Heart left ventricle (tissue), 16 donors: ENCODE results near the gene ELOB. TPM values are rescaled to one million over a fixed set of nuclear protein-coding genes. Genes with fewer than 3 reads are reported as not detected.

Experiments
- ATAC-seq, 4 donors: fragments of 200-7000 bp; cut with Tn5 transposase; one replicate each; pipeline ENCODE4 v1.9.1; 2020 to 2022; ENCODE audit warnings: moderate library complexity in 4 of 4, mild to moderate bottlenecking in 3 of 4, moderate number of reproducible peaks in 1 of 4
- DNase-seq, 5 donors: peaks; one replicate each; pipeline ENCODE4 v3.0.0-alpha.2; 2020
- H3K27ac ChIP-seq, 12 donors: fragments of 200-600 bp; sonication (generic) in 4 of 12; one replicate each; pipeline versions ENCODE4 v1.5.0 to v1.8.0; 2016 to 2022; ENCODE audit warnings: mild to moderate bottlenecking in 2 of 12
- H3K27me3 ChIP-seq, 9 donors: fragments of 200-600 bp; sonication (generic) in 2 of 9; one replicate each; pipeline versions ENCODE4 v1.5.1 to v1.8.0; 2016 to 2022; ENCODE audit warnings: mild to moderate bottlenecking in 3 of 9
- H3K36me3 ChIP-seq, 9 donors: fragments of 200-600 bp; sonication (generic) in 2 of 9; one replicate each; pipeline versions ENCODE4 v1.5.0 to v1.8.0; 2018 to 2022; ENCODE audit warnings: mild to moderate bottlenecking in 2 of 9
- H3K4me1 ChIP-seq, 12 donors: fragments of 200-600 bp; sonication (generic) in 4 of 12; one replicate each; pipeline versions ENCODE4 v1.5.0 to v1.8.0; 2016 to 2022; ENCODE audit warnings: mild to moderate bottlenecking in 3 of 12
- H3K4me3 ChIP-seq, 12 donors: fragments of 200-600 bp; sonication (generic) in 4 of 12; one replicate each; pipeline versions ENCODE4 v1.5.0 to v1.8.0; 2017 to 2022; ENCODE audit warnings: mild to moderate bottlenecking in 9 of 12, moderate library complexity in 4 of 12
- H3K9me3 ChIP-seq, 12 donors: fragments of 200-600 bp; sonication (generic) in 4 of 12; one replicate each; pipeline versions ENCODE4 v1.5.0 to v1.8.0; 2016 to 2022; ENCODE audit warnings: mild to moderate bottlenecking in 1 of 12
- POLR2A ChIP-seq, 2 donors: fragments of 450-650 bp; IDR thresholded peaks; one replicate each; pipeline ENCODE4 v1.6.1; 2017; ENCODE audit warnings: antibody characterized with exemption in 2 of 2, mild to moderate bottlenecking in 2 of 2, moderate library complexity in 2 of 2
- WGBS, 4 donors: extraction: QIAGEN DNeasy Blood & Tissue Kit in 2 of 4; methylation state at CpG; one replicate each; pipeline versions ENCODE4 v1.1.5 to v1.1.7; 2013 to 2018; 5-methylcytosine and 5-hydroxymethylcytosine counted together
- intact Hi-C, 10 donors: fragments of 100-400 bp; cut with DNase I; formaldehyde crosslinking; loops; one replicate each; pipeline versions ENCODE4 v1.11.1 to v1.14.2; 2022
- polyA plus RNA-seq, 2 donors: library from polyadenylated mRNA; stranded (reverse); fragments of 200-250 nt; gene quantifications; one replicate each; pipeline ENCODE4 v1.2.3, GENCODE V29; 2013
- total RNA-seq, 9 donors: library from RNA; depleted of rRNA in 2 of 9; stranded (reverse); fragments of >200 nt in 2 of 9; fragmentation: NEBNext Ultra II Directional in 3 of 9; extraction: Animal tissue kit (Norgen Biotek cat#: 25700) in 3 of 9; gene quantifications; one replicate each; pipeline versions ENCODE4 v1.1.0 to v1.2.4, GENCODE V29; 2016 to 2023
- TF ChIP-seq, protein P1 (sequence below), 12 donors: fragments of 200-600 bp; sonication (generic) in 4 of 12; IDR thresholded peaks; one replicate each; pipeline versions ENCODE4 v1.5.0 to v1.8.0; 2018 to 2022; ENCODE audit warnings: antibody characterized with exemption in 12 of 12, mild to moderate bottlenecking in 5 of 12
- donor health status: ischemic (EF 13 %, LVEDD 7.1; RV severe dilation, severe dysfunction).
- donor health status: healthy with polysubstance abuse.
- donor health status: DM: no; HTN: yes; CAD: no.
- donor health status: DM: no; HTN: no; CAD: no.
- donor health status: ischemic (EF 25% LVEDD 6.9; RV normal size, moderate dysfunction).
- donor health status: ischemic (EF 25% LVEDD 5.7; RV mildly dilated, moderate dysfunction).
- donor health status: healthy.
- donor health status: DM: yes; HTN: yes; CAD: no.
- donor health status: ischemic (EF 35%, LVEDD 5.7; RV mildly dilated, moderate dysfunction).
- donor health status: nonischemic (EF 11% LVEDD 7.7; RV severe dilation, severe dysfunction).
- donor health status: DM: yes; HTN: yes; CAD: no.
- donor health status: PGD.
- donor health status: ischemic (EF 29% LVEDD 5.4; RV normal size, mild dysfunction).
- donor health status: nonischemic (EF 23%, LVEDD 6.1; RV moderate dilation, normal function).

The ELOB gene
- total and polyA plus RNA-seq, 11 donors, result 213 to 1,067 (median 325) TPM

DNA sequence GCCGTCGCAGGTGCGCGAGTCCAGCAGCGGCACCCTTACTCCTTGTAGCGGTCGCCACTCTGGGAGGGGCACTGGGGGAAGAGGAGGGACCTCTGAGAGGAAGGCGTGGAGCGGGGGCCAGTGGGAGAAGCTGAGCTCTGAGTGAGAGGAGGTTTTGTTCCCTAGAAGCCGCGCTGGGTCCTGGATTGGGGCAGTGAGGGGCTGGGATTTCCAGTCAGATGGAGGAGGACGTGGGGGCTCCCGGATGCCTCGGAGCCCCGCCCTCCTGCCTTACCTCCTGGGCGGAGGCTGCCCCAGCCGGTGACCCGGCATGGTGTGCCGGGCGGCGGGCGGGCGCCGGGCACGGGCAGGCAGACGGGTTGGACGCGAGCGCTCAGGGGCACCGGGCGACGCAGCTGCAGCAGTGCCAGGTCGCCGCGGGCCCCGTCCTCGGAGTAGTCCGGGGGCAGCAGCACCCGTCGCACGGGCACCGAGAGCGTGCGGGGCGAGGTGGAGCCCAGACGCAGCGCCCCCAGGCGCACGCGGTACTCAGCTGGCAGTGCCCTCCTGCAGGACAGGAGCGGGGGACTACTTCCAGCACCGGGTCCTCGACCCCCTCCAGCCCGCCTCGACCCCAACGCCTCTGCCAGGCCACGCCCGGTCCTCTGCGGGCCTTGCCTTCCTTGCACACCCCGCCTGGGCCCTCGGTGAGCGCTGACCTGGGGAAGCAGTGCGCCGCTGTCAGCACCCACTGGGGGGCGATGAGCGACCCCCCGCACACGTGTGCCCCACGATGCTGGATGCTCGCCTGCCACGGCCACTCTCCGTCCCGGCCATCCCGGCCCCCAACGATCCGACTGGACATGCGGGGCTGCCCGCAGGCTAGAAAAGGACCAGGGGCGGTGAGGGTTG lies 8.3 kb upstream of the ELOB start:
- Histone ChIP-seq H3K27ac (no peak overlapping the region), H3K27me3 (peaks cover 17 to 50% (median 39%) of the 10 kb centered on the region in 9 donors)
- peak in 2 of 4 donors; percentile 27 to 31 for ATAC-seq

GRCh38 chr16:2784358-2785100 lies 7.4 kb upstream of the ELOB start:
- intact Hi-C loops, result loop anchor here in 1 of 10 donors (10.0 kb wide), 1 partner anchor 80 kb away; no protein-coding TSS in a partner anchor
- H3K4me1 ChIP-seq, result peaks cover 0 to 12% (median 2%) of the 10 kb centered on the region in 12 donors
- peak overlapping the region in 9 of 12 donors; percentile 14 to 56 (median 37) for H3K4me3 ChIP-seq
- no peaks in the 10 kb centered on the region for H3K9me3 ChIP-seq
- DNase-seq, result peak in 3 of 5 donors; percentile 10 to 16 (median 12)
- 49 to 87% (median 69%) methylated on average over 6 to 15 of the region's 15 CpGs for WGBS, 4 donors
- H3K36me3 ChIP-seq, result no peaks in the 10 kb centered on the region
- H3K27ac ChIP-seq, result no peak overlapping the region
- no peak for ATAC-seq
- TF ChIP-seq, protein P1, sequence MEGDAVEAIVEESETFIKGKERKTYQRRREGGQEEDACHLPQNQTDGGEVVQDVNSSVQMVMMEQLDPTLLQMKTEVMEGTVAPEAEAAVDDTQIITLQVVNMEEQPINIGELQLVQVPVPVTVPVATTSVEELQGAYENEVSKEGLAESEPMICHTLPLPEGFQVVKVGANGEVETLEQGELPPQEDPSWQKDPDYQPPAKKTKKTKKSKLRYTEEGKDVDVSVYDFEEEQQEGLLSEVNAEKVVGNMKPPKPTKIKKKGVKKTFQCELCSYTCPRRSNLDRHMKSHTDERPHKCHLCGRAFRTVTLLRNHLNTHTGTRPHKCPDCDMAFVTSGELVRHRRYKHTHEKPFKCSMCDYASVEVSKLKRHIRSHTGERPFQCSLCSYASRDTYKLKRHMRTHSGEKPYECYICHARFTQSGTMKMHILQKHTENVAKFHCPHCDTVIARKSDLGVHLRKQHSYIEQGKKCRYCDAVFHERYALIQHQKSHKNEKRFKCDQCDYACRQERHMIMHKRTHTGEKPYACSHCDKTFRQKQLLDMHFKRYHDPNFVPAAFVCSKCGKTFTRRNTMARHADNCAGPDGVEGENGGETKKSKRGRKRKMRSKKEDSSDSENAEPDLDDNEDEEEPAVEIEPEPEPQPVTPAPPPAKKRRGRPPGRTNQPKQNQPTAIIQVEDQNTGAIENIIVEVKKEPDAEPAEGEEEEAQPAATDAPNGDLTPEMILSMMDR (IDR thresholded peaks at IDR 0.05), result no peak
- TF ChIP-seq POLR2A (IDR thresholded peaks at IDR 0.05), result no peak
- H3K27me3 ChIP-seq, result peaks cover 17 to 44% (median 39%) of the 10 kb centered on the region in 9 donors

More for the DNA sequence above, 8.3 kb upstream of the ELOB start:
- peak overlapping the region in 11 of 12 donors; percentile 14 to 56 (median 36) for H3K4me3 ChIP-seq
- no peaks in the 10 kb centered on the region for H3K9me3 ChIP-seq
- DNase-seq, result peak in 3 of 5 donors; percentile 16 to 21 (median 19)
- H3K4me1 ChIP-seq, result peaks cover 0 to 12% (median 1%) of the 10 kb centered on the region in 12 donors
- intact Hi-C loops, result loop anchor here in 1 of 10 donors (10.0 kb wide), 1 partner anchor 79 kb away; no protein-coding TSS in a partner anchor
- H3K36me3 ChIP-seq, result no peaks in the 10 kb centered on the region
- WGBS, 4 donors, result 14 to 25% (median 15%) methylated on average over 24 to 79 of the region's 79 CpGs
- TF ChIP-seq POLR2A (IDR thresholded peaks at IDR 0.05), result no peak
- TF ChIP-seq, protein P1 (IDR thresholded peaks at IDR 0.05), result peak in 1 of 12 donors; percentile 22

DNA sequence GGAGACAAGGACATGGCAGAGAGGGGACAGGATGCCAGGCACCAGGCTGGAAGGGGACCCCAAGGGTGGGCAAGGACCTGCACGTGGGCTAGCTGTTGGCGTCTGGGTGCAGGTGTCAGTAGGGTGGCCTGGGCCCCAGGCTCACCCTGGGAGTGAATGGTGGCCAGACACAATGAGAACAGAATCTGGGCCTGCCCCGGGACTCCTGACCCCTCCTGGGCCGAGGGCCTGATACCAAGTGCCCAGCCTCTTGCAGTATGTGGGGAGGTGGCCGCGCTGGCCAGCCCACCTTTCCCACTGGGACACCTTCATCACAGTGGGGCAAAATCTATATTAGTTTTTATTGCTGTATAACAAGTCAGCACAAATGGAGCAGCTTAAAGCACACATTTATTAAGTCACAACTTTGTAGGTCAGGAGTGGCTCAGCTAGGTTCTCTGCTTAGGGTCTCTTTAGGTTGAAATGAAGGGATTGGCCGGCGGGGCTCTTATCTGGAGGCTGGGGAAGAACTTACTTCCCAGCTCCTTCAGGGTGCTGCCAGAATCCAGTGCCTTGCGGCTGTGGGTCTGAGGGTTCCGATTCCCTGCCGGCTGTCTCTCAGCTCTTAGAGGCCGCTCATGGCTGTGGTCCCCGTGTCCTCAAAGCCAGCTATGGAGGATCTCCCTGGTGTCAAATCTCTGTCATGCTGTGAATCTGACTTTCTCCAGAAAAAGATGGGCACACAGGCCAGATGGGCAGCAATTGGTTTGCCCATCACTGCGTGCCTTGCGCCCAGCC lies 6.7 kb upstream of the ELOB start:
- 83 to 89% (median 86%) methylated on average over 13 to 15 of the region's 15 CpGs for WGBS, 4 donors
- ATAC-seq, result no peak
- Histone ChIP-seq H3K36me3 (no peaks in the 10 kb centered on the region), H3K27ac (no peak overlapping the region), H3K4me1 (peaks cover 0 to 19% (median 5%) of the 10 kb centered on the region in 12 donors), H3K9me3 (no peaks in the 10 kb centered on the region), H3K27me3 (peaks cover 17 to 39% (median 35%) of the 10 kb centered on the region in 9 donors), H3K4me3 (no peak overlapping the region)
- intact Hi-C loops, result loop anchor here in 1 of 10 donors (10.0 kb wide), 1 partner anchor 81 kb away; no protein-coding TSS in a partner anchor
- TF ChIP-seq POLR2A (IDR thresholded peaks at IDR 0.05), result no peak
- TF ChIP-seq, protein P1 (IDR thresholded peaks at IDR 0.05), result no peak
- DNase-seq, result peak in 2 of 5 donors; percentile 4 to 13
